MCF 10A (cell line): ENCODE data around the gene ZC3H7A. TPM values are rescaled to one million over a fixed set of nuclear protein-coding genes. Genes with fewer than 3 reads are reported as not detected.

Experiments used
- BruUV-seq: library from RNA; stranded (reverse); fragments of 400-500 nt; replicated peaks from 2 replicates; lab custom pipeline; 2021; lab: Mats Ljungman, UMichigan
- CTCF ChIA-PET: fragments of 300-600 bp; sonication (Branson Sonifier 250); formaldehyde crosslinking; extraction: SDS; loops from one replicate; lab custom pipeline; 2021; ENCODE audit warnings: antibody characterized with exemption, inconsistent platforms; lab: Yijun Ruan, JAX
- POLR2A ChIA-PET: fragments of 300-600, 350-650 bp; sonication (Branson Sonifier 250); formaldehyde crosslinking; extraction: SDS; loops from one replicate; lab custom pipeline; 2020; ENCODE audit warnings: antibody characterized with exemption, inconsistent platforms; lab: Yijun Ruan, JAX
- DNase-seq: peaks from one replicate; pipeline ENCODE4 v3.0.0-alpha.2; 2018; ENCODE audit not compliant: unreplicated experiment
- H3K27ac Mint-ChIP-seq: one replicate; pipeline ENCODE4 v1.8.0; 2022; ENCODE audit warnings: mild to moderate bottlenecking, low read depth, mixed read lengths; ENCODE audit not compliant: unreplicated experiment
- H3K27me3 Mint-ChIP-seq: one replicate; pipeline ENCODE4 v1.8.0; 2022; ENCODE audit warnings: mixed read lengths; ENCODE audit not compliant: insufficient read depth, unreplicated experiment
- H3K36me3 Mint-ChIP-seq: one replicate; pipeline ENCODE4 v1.8.0; 2022; ENCODE audit warnings: mild to moderate bottlenecking, moderate library complexity, mixed read lengths; ENCODE audit not compliant: insufficient read depth, unreplicated experiment
- H3K4me1 Mint-ChIP-seq: one replicate; pipeline ENCODE4 v1.8.0; 2022; ENCODE audit warnings: mixed read lengths; ENCODE audit not compliant: insufficient read depth, unreplicated experiment
- H3K4me3 Mint-ChIP-seq: one replicate; pipeline ENCODE4 v1.8.0; 2022; ENCODE audit warnings: mild to moderate bottlenecking, moderate library complexity, mixed read lengths; ENCODE audit not compliant: unreplicated experiment
- H3K9me3 Mint-ChIP-seq: one replicate; pipeline ENCODE4 v1.8.0; 2022; ENCODE audit warnings: mixed read lengths; ENCODE audit not compliant: unreplicated experiment
- intact Hi-C: fragments of 100-400 bp; cut with micrococcal nuclease; formaldehyde crosslinking; loops from 2 replicates; pipeline ENCODE4 v1.14.1; 2022
- total RNA-seq: library from RNA; stranded (reverse); gene quantifications from 2 replicates; pipeline ENCODE4 v1.2.3, GENCODE V29; 2022
- TF ChIP-seq, protein P1 (sequence below): fragments of 200-600 bp; IDR thresholded peaks from one replicate; pipeline ENCODE4 v1.8.0; 2022; ENCODE audit warnings: antibody characterized with exemption, mild to moderate bottlenecking; ENCODE audit not compliant: unreplicated experiment

The ZC3H7A gene
- total RNA-seq, 1 experiment from 2014 or later = 66.9 TPM

DNA sequence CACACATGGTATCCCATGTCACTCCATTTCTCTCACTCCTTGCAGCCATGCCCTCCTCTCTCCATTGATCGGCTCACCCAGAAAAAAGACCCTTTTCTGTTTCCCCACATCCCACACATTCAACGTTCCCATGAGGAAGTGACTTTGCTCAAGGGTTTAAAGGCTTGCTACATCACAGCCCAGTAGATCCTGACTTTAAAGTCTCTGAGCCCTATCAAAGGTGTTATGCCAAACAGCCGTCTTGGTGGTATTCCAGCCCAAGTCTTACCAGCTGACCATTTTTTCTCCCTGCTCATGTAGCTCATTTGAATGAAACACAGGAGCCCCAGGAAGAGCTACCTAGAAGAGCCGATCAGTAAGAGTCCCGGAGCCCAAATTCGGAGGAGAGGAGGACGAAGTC, 47.0 kb downstream of the ZC3H7A start:
- intact Hi-C loops = loop anchor here (2.0 kb wide), 1 partner anchor 31 kb away; no protein-coding TSS in a partner anchor
- H3K27ac Mint-ChIP-seq = no peak overlapping the region
- no TSS peak for BruUV-seq
- H3K27me3 Mint-ChIP-seq = no peaks in the 10 kb centered on the region
- no peaks in the 10 kb centered on the region for H3K9me3 Mint-ChIP-seq
- DNase-seq = no peak
- no peaks in the 10 kb centered on the region for H3K4me1 Mint-ChIP-seq
- no peak overlapping the region for H3K4me3 Mint-ChIP-seq
- peaks cover 89% of the 10 kb centered on the region for H3K36me3 Mint-ChIP-seq
- ChIA-PET CTCF (no interaction called here), POLR2A (interaction anchor here (2.0 kb wide), 1 partner anchor 32 kb away, joined by 4 read pairs; no protein-coding TSS in a partner anchor)
- TF ChIP-seq, protein P1, sequence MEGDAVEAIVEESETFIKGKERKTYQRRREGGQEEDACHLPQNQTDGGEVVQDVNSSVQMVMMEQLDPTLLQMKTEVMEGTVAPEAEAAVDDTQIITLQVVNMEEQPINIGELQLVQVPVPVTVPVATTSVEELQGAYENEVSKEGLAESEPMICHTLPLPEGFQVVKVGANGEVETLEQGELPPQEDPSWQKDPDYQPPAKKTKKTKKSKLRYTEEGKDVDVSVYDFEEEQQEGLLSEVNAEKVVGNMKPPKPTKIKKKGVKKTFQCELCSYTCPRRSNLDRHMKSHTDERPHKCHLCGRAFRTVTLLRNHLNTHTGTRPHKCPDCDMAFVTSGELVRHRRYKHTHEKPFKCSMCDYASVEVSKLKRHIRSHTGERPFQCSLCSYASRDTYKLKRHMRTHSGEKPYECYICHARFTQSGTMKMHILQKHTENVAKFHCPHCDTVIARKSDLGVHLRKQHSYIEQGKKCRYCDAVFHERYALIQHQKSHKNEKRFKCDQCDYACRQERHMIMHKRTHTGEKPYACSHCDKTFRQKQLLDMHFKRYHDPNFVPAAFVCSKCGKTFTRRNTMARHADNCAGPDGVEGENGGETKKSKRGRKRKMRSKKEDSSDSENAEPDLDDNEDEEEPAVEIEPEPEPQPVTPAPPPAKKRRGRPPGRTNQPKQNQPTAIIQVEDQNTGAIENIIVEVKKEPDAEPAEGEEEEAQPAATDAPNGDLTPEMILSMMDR = no peak

DNA sequence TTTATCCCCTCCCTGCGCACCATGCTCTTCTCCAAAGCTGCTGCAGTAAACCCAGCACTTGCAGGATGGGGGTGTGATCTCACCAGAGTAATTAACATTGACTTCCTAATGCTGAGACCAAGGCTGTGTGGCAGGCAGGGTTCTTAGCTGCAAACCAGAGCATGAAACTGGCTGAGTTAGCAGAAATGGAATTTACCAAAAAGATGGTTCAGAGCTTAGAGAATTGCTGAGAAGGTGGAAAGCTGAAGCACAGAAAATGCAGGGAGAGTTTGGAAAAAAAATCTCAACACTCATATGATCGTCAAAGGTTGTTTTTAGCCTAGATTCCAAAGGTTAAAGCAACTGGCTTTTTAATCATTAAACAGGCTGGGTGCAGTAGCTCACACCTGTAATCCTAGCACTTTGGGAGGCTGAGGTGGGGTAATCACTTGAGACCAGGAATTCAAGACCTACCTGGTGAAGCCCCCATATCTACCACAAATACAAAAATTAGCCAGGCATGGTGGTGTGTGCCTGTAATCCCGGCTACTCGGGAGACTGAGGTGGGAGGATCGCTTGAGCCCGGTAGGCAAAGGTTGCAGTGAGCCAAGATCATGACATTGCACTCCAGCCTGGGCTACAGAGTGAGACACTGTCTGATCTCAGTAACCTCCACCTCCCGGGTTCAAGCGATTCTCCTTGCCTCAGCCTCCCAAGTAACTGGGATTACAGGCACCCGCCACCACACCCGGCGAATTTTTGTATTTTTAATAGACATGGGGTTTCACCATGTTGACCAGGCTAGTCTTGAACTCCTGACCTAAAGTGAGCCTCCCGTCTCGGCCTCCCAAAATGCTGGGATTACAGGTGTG, 48.4 kb downstream of the ZC3H7A start:
- no TSS peak for BruUV-seq
- H3K36me3 Mint-ChIP-seq = peaks cover 76% of the 10 kb centered on the region
- peaks cover 7% of the 10 kb centered on the region for H3K4me1 Mint-ChIP-seq
- no peaks in the 10 kb centered on the region for H3K27me3 Mint-ChIP-seq
- ChIA-PET POLR2A (no interaction called here), CTCF (interaction anchor here (1.0 kb wide), 1 partner anchor 11 kb away, joined by 3 read pairs; no protein-coding TSS in a partner anchor)
- H3K4me3 Mint-ChIP-seq = no peak overlapping the region
- intact Hi-C loops = no loop called here
- no peak for DNase-seq
- TF ChIP-seq, protein P1 = no peak
- H3K9me3 Mint-ChIP-seq = no peaks in the 10 kb centered on the region
- H3K27ac Mint-ChIP-seq = no peak overlapping the region

DNA sequence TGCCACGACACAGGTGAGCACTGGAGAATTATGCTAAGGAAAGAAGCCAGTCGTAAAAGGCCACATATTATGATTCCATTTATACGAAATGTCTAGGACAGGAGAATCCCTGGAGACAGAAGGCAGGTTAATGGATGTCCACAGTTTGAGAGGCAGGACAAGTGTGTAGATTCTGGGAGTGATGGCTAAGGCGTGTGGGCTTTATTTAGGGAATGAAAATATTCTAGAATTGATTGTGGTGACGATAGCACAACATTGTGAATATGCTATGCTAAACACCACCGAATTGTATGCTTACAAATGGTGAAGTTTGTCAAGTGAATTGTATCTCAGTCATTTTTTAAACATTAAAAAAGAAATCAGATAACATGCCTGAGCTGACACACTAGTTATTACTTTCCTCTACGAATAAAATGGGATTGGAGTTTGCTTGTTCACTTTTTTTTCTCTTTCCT, 49.1 kb downstream of the ZC3H7A start:
- H3K36me3 Mint-ChIP-seq = peaks cover 69% of the 10 kb centered on the region
- DNase-seq = no peak

More for the DNA sequence above, 49.1 kb downstream of the ZC3H7A start:
- intact Hi-C loops = no loop called here
- ChIA-PET POLR2A (interaction anchor here (1.1 kb wide), 1 partner anchor 12 kb away, joined by 3 read pairs; no protein-coding TSS in a partner anchor), CTCF (interaction anchor here (1.0 kb wide), 1 partner anchor 11 kb away, joined by 3 read pairs; no protein-coding TSS in a partner anchor)
- TF ChIP-seq, protein P1 = no peak
- peaks cover 7% of the 10 kb centered on the region for H3K4me1 Mint-ChIP-seq
- H3K9me3 Mint-ChIP-seq = no peaks in the 10 kb centered on the region
- no peaks in the 10 kb centered on the region for H3K27me3 Mint-ChIP-seq
- BruUV-seq = no TSS peak
- no peak overlapping the region for H3K4me3 Mint-ChIP-seq
- H3K27ac Mint-ChIP-seq = no peak overlapping the region
